Neural cell (in vitro differentiated cells): ENCODE results near the gene KCNJ10. TPM values are rescaled to one million over a fixed set of nuclear protein-coding genes. Genes with fewer than 3 reads are reported as not detected.

Experiments used
- H2AFZ ChIP-seq: fragments of 200-600, 300-800 bp; sonication (generic), shearing (Covaris generic); 2 replicates; pipeline ENCODE4 v1.6.0; 2014; ENCODE audit warnings: low read depth, mild to moderate bottlenecking, antibody characterized with exemption, low read length, moderate library complexity
- H3F3A ChIP-seq: fragments of 200-600 bp; shearing (Covaris generic); 2 replicates; pipeline ENCODE4 v1.6.1; 2016; ENCODE audit warnings: mild to moderate bottlenecking, moderate library complexity, mixed read lengths, antibody characterized with exemption, low read length; ENCODE audit not compliant: insufficient read depth, poor library complexity, severe bottlenecking
- H3K27ac ChIP-seq: fragments of 200-600, 300-800 bp; sonication (generic), shearing (Covaris generic); 2 replicates; pipeline ENCODE4 v1.5.1; 2014; ENCODE audit warnings: mild to moderate bottlenecking, low read length, moderate library complexity
- H3K27me3 ChIP-seq: fragments of 300-800, 200-600 bp; sonication (generic), shearing (Covaris generic); 2 replicates; pipeline ENCODE4 v1.6.0; 2014; ENCODE audit warnings: mild to moderate bottlenecking, low read depth, low read length, moderate library complexity; ENCODE audit not compliant: insufficient read depth
- H3K36me3 ChIP-seq: fragments of 300-800, 200-600 bp; sonication (generic), shearing (Covaris generic); 2 replicates; pipeline ENCODE4 v1.5.1; 2014; ENCODE audit warnings: mild to moderate bottlenecking, antibody characterized with exemption, low read length, moderate library complexity; ENCODE audit not compliant: insufficient read depth
- H3K4me2 ChIP-seq: fragments of 300-800, 200-600 bp; sonication (generic), shearing (Covaris generic); 2 replicates; pipeline ENCODE4 v1.6.0; 2014; ENCODE audit warnings: mild to moderate bottlenecking, low read length
- H3K4me3 ChIP-seq: fragments of 300-800, 200-600 bp; sonication (generic), shearing (Covaris generic); 2 replicates; pipeline ENCODE4 v1.5.1; 2014; ENCODE audit warnings: mild to moderate bottlenecking, low read length, moderate library complexity
- H3K79me2 ChIP-seq: fragments of 200-600 bp; shearing (Covaris generic); replicated peaks from 2 replicates; pipeline ENCODE4 v1.6.0; 2014; ENCODE audit warnings: mild to moderate bottlenecking, low read length, moderate library complexity; ENCODE audit not compliant: insufficient read depth
- H3K9ac ChIP-seq: fragments of 300-800, 200-600 bp; sonication (generic), shearing (Covaris generic); 2 replicates; pipeline ENCODE4 v1.6.1; 2016; ENCODE audit warnings: mild to moderate bottlenecking, low read length, mixed read lengths
- H3K9me2 ChIP-seq: fragments of 200-600 bp; shearing (Covaris generic); 2 replicates; pipeline ENCODE4 v1.6.1; 2016; ENCODE audit warnings: mild to moderate bottlenecking, low read length, mixed read lengths; ENCODE audit not compliant: insufficient read depth
- H3K9me3 ChIP-seq: fragments of 200-600, 300-800 bp; sonication (generic), shearing (Covaris generic); 2 replicates; pipeline ENCODE4 v1.6.1; 2016; ENCODE audit warnings: mild to moderate bottlenecking, mixed run types, low read length, moderate library complexity, mixed read lengths
- H4K20me1 ChIP-seq: fragments of 200-600 bp; shearing (Covaris generic); 2 replicates; pipeline ENCODE4 v1.6.1; 2016; ENCODE audit warnings: mild to moderate bottlenecking, mixed run types; ENCODE audit not compliant: insufficient read depth
- EP300 ChIP-seq: fragments of 450-650 bp; conservative IDR thresholded peaks from 2 replicates; pipeline ENCODE4 v1.6.1; 2014; ENCODE audit warnings: antibody characterized with exemption, mild to moderate bottlenecking, moderate library complexity; ENCODE audit not compliant: poor library complexity, severe bottlenecking
- EZH2 ChIP-seq: fragments of 200-600, 300-800 bp; shearing (Covaris generic), sonication (generic); IDR thresholded peaks from 2 replicates; pipeline ENCODE4 v1.6.1; 2014; ENCODE audit warnings: antibody characterized with exemption, low read length, borderline replicate concordance, mild to moderate bottlenecking; ENCODE audit not compliant: insufficient read depth, poor library complexity, severe bottlenecking
- MXI1 ChIP-seq: fragments of 450-650 bp; conservative IDR thresholded peaks from 2 replicates; pipeline ENCODE4 v1.6.1; 2014; ENCODE audit warnings: antibody characterized with exemption, mild to moderate bottlenecking; ENCODE audit not compliant: poor library complexity, severe bottlenecking
- POLR2AphosphoS5 ChIP-seq: IDR thresholded peaks from 2 replicates; pipeline ENCODE4 v1.6.1; 2012
- RAD21 ChIP-seq: fragments of 450-650 bp; conservative IDR thresholded peaks from 2 replicates; pipeline ENCODE4 v1.6.1; 2014; ENCODE audit warnings: antibody characterized with exemption, mild to moderate bottlenecking, moderate library complexity
- SMC3 ChIP-seq: fragments of 450-650 bp; conservative IDR thresholded peaks from 2 replicates; pipeline ENCODE4 v1.6.1; 2014; ENCODE audit warnings: antibody characterized with exemption, mild to moderate bottlenecking, moderate library complexity; ENCODE audit not compliant: poor library complexity
- TAF1 ChIP-seq: IDR thresholded peaks from 2 replicates; pipeline ENCODE4 v1.6.1; 2012; ENCODE audit warnings: low read depth
- polyA plus RNA-seq: library from polyadenylated mRNA; depleted of rRNA; stranded (reverse); fragments of >200 nt; gene quantifications from 2 replicates; pipeline ENCODE4 v1.2.3, GENCODE V29; 2014
- TF ChIP-seq, protein P1 (sequence below): IDR thresholded peaks from 2 replicates; pipeline ENCODE4 v1.6.1; 2012; ENCODE audit warnings: borderline replicate concordance
- TF ChIP-seq, protein P2 (sequence below): fragments of 450-650 bp; IDR thresholded peaks from 2 replicates; pipeline ENCODE4 v1.5.1; 2014; ENCODE audit warnings: antibody characterized with exemption, mild to moderate bottlenecking, moderate library complexity; ENCODE audit not compliant: poor library complexity, severe bottlenecking

The KCNJ10 gene
- polyA plus RNA-seq, 1 donor from 2014 or later: not detected

- no peaks in the 10 kb centered on the region for H3K79me2 ChIP-seq
Observed at GRCh38 chr1:160005070-160005469, 64.9 kb downstream of the KCNJ10 start.

DNA sequence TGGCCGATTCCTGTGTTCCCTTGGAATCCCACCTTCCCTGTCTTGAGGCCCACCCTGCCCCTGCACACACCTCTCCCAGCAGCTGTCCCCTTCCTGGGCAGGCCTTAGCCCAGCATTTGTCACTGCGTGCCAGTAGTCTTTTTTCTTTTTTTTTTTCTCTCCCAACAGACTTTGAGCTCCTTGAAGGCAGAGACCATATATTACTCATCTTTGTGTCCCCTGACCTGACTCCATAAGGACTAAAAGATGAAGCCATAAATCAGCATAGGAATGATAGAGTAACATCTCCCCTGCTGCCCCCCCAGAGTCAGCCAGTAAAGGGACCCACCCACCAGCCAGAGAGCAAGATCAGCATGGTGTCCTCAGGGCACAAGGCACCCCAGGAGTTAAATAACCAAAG lies 65.5 kb downstream of the KCNJ10 start:
- Histone ChIP-seq H3K79me2 (no peaks in the 10 kb centered on the region), H3F3A (no peaks in the 10 kb centered on the region), H3K9ac (no peak overlapping the region), H3K27ac (no peak overlapping the region), H3K9me2 (no peaks in the 10 kb centered on the region), H4K20me1 (no peaks in the 10 kb centered on the region), H2AFZ (no peak overlapping the region), H3K36me3 (no peaks in the 10 kb centered on the region), H3K9me3 (no peaks in the 10 kb centered on the region), H3K27me3 (no peaks in the 10 kb centered on the region), H3K4me3 (no peak overlapping the region), H3K4me2 (no peak overlapping the region)
- TF ChIP-seq TAF1 (no peak), POLR2AphosphoS5 (no peak), EZH2 (no peak), RAD21 (no peak), MXI1 (no peak), SMC3 (no peak), EP300 (no peak)
- TF ChIP-seq, protein P1, sequence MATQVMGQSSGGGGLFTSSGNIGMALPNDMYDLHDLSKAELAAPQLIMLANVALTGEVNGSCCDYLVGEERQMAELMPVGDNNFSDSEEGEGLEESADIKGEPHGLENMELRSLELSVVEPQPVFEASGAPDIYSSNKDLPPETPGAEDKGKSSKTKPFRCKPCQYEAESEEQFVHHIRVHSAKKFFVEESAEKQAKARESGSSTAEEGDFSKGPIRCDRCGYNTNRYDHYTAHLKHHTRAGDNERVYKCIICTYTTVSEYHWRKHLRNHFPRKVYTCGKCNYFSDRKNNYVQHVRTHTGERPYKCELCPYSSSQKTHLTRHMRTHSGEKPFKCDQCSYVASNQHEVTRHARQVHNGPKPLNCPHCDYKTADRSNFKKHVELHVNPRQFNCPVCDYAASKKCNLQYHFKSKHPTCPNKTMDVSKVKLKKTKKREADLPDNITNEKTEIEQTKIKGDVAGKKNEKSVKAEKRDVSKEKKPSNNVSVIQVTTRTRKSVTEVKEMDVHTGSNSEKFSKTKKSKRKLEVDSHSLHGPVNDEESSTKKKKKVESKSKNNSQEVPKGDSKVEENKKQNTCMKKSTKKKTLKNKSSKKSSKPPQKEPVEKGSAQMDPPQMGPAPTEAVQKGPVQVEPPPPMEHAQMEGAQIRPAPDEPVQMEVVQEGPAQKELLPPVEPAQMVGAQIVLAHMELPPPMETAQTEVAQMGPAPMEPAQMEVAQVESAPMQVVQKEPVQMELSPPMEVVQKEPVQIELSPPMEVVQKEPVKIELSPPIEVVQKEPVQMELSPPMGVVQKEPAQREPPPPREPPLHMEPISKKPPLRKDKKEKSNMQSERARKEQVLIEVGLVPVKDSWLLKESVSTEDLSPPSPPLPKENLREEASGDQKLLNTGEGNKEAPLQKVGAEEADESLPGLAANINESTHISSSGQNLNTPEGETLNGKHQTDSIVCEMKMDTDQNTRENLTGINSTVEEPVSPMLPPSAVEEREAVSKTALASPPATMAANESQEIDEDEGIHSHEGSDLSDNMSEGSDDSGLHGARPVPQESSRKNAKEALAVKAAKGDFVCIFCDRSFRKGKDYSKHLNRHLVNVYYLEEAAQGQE: no peak
- TF ChIP-seq, protein P2, sequence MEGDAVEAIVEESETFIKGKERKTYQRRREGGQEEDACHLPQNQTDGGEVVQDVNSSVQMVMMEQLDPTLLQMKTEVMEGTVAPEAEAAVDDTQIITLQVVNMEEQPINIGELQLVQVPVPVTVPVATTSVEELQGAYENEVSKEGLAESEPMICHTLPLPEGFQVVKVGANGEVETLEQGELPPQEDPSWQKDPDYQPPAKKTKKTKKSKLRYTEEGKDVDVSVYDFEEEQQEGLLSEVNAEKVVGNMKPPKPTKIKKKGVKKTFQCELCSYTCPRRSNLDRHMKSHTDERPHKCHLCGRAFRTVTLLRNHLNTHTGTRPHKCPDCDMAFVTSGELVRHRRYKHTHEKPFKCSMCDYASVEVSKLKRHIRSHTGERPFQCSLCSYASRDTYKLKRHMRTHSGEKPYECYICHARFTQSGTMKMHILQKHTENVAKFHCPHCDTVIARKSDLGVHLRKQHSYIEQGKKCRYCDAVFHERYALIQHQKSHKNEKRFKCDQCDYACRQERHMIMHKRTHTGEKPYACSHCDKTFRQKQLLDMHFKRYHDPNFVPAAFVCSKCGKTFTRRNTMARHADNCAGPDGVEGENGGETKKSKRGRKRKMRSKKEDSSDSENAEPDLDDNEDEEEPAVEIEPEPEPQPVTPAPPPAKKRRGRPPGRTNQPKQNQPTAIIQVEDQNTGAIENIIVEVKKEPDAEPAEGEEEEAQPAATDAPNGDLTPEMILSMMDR: no peak

More at GRCh38 chr1:160005070-160005469, 64.9 kb downstream of the KCNJ10 start:
- no peaks in the 10 kb centered on the region for H3K36me3 ChIP-seq
- TF ChIP-seq POLR2AphosphoS5 (no peak), MXI1 (no peak), EP300 (no peak), SMC3 (no peak), EZH2 (no peak), RAD21 (no peak)
- TF ChIP-seq, protein P2: no peak
- TF ChIP-seq, protein P1: no peak
- H3K9me2 ChIP-seq: no peaks in the 10 kb centered on the region
- no peaks in the 10 kb centered on the region for H3F3A ChIP-seq
- H3K4me3 ChIP-seq: no peak overlapping the region
- no peaks in the 10 kb centered on the region for H3K9me3 ChIP-seq
- H4K20me1 ChIP-seq: no peaks in the 10 kb centered on the region
- no peak overlapping the region for H3K9ac ChIP-seq
- no peaks in the 10 kb centered on the region for H3K27me3 ChIP-seq
- no peak overlapping the region for H2AFZ ChIP-seq
- H3K4me2 ChIP-seq: no peak overlapping the region
- H3K27ac ChIP-seq: no peak overlapping the region
